ENCODE measurements around the gene MALRD1.

DNA sequence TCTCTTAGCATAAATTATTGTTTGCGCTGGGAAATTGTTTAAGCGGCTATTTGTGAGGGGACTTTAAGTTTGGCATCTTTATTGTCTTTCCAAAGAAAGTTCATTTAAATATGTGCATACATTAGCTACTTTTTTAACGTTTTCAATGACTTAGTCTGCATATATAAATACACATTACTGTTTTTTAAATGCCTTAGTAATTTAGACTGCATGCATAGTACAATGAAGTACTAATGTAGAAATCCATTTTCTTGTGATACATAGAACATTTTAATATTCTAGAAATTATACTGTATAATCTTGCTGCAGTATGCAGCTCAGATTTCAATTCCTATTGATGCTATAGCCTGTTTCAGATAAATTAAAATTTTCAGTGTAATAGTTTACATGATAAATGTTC is 325.4 kb downstream of the MALRD1 start:
- TF ChIP-seq EZH2 (IDR thresholded peaks at IDR 0.05; ENCODE audit: insufficient read depth, poor library complexity, severe bottlenecking) (no peak), EZH2phosphoT487 (IDR thresholded peaks at IDR 0.05; ENCODE audit: insufficient read depth, low read depth) (no peak)

Data from GM23248 (cell line).